OCI-LY7 (cell line): ENCODE measurements around the gene STYK1.

ENCODE experiments used
- CTCF ChIP-seq: fragments of 200-600 bp; sonication (generic); conservative IDR thresholded peaks from 2 replicates; pipeline ENCODE4 v1.5.1; 2014; ENCODE audit warnings: mild to moderate bottlenecking, antibody characterized with exemption, low read length, moderate library complexity, mixed read lengths
- EZH2phosphoT487 ChIP-seq: fragments of 200-600 bp; sonication (generic); IDR thresholded peaks from 2 replicates; pipeline ENCODE4 v1.6.1; 2018; ENCODE audit warnings: low read depth, borderline replicate concordance, mild to moderate bottlenecking, mixed run types, antibody characterized with exemption, low read length, moderate library complexity, mixed read lengths

GRCh38 chr12:10719482-10719881 is 45.6 kb upstream of the STYK1 start:
- no peak for TF ChIP-seq CTCF
- TF ChIP-seq EZH2phosphoT487, result no peak
